OCI-LY7 (cell line): ENCODE results near the gene ZNF804A.

Source experiments
- CTCF ChIP-seq: fragments of 200-600 bp; sonication (generic); conservative IDR thresholded peaks from 2 replicates; pipeline ENCODE4 v1.5.1; 2014; ENCODE audit warnings: mild to moderate bottlenecking, antibody characterized with exemption, low read length, moderate library complexity, mixed read lengths
- EZH2phosphoT487 ChIP-seq: fragments of 200-600 bp; sonication (generic); IDR thresholded peaks from 2 replicates; pipeline ENCODE4 v1.6.1; 2018; ENCODE audit warnings: low read depth, borderline replicate concordance, mild to moderate bottlenecking, mixed run types, antibody characterized with exemption, low read length, moderate library complexity, mixed read lengths

GRCh38 chr2:184971546-184972068 lies 373.3 kb downstream of the ZNF804A start:
- TF ChIP-seq CTCF (no peak), EZH2phosphoT487 (no peak)
